ENCODE data around the gene AFF3.

AFF3 gene

GRCh38 chr2:99971326-99971900, 171.0 kb downstream of the AFF3 start:
- TF ChIP-seq EZH2phosphoT487 (IDR thresholded peaks at IDR 0.05; ENCODE audit: borderline replicate concordance, low read length) (no peak), CTCF (IDR thresholded peaks at IDR 0.05; ENCODE audit: low read depth, low read length, poor library complexity, severe bottlenecking) (no peak)
- Histone ChIP-seq H3K36me3 (ENCODE audit: control insufficient read depth, low read length) (peaks cover 12% of the 10 kb centered on the region), H3K9me3 (ENCODE audit: control insufficient read depth, insufficient read depth, low read length) (no peaks in the 10 kb centered on the region), H4K20me1 (ENCODE audit: control insufficient read depth, insufficient read depth, low read depth, low read length) (no peaks in the 10 kb centered on the region), H3K4me1 (ENCODE audit: control insufficient read depth, low read length) (no peaks in the 10 kb centered on the region), H3K79me2 (ENCODE audit: control insufficient read depth, low read length) (no peaks in the 10 kb centered on the region), H3K4me3 (ENCODE audit: low read length) (no peak overlapping the region), H3K27me3 (ENCODE audit: control insufficient read depth, low read length) (no peaks in the 10 kb centered on the region), H3F3A (ENCODE audit: control insufficient read depth, insufficient read depth) (no peaks in the 10 kb centered on the region), H3K9me2 (replicated peaks; ENCODE audit: control insufficient read depth, low read length) (no peaks in the 10 kb centered on the region), H3K27ac (ENCODE audit: low read depth, low read length) (no peak overlapping the region), H3K4me2 (ENCODE audit: low read length) (no peak overlapping the region)

GRCh38 chr2:99970292-99970868, 172.0 kb downstream of the AFF3 start:
- no peaks in the 10 kb centered on the region for H3K4me1 ChIP-seq (ENCODE audit: control insufficient read depth, low read length)
- H3K9me3 ChIP-seq (ENCODE audit: control insufficient read depth, insufficient read depth, low read length): no peaks in the 10 kb centered on the region
- H3K36me3 ChIP-seq (ENCODE audit: control insufficient read depth, low read length): peaks cover 12% of the 10 kb centered on the region
- H3K27me3 ChIP-seq (ENCODE audit: control insufficient read depth, low read length): no peaks in the 10 kb centered on the region
- no peaks in the 10 kb centered on the region for H4K20me1 ChIP-seq (ENCODE audit: control insufficient read depth, insufficient read depth, low read depth, low read length)
- no peaks in the 10 kb centered on the region; the same call in 1 of the 2 replicates for H3F3A ChIP-seq (ENCODE audit: control insufficient read depth, insufficient read depth)
- H3K9me2 ChIP-seq (replicated peaks; ENCODE audit: control insufficient read depth, low read length): no peaks in the 10 kb centered on the region
- H3K79me2 ChIP-seq (ENCODE audit: control insufficient read depth, low read length): no peaks in the 10 kb centered on the region
- no peak overlapping the region for H3K4me3 ChIP-seq (ENCODE audit: low read length)
- no peak for TF ChIP-seq CTCF (IDR thresholded peaks at IDR 0.05; ENCODE audit: low read depth, low read length, poor library complexity, severe bottlenecking)
- TF ChIP-seq EZH2phosphoT487 (IDR thresholded peaks at IDR 0.05; ENCODE audit: borderline replicate concordance, low read length): no peak
- H3K27ac ChIP-seq (ENCODE audit: low read depth, low read length): no peak overlapping the region
- H3K4me2 ChIP-seq (ENCODE audit: low read length): no peak overlapping the region

- H3K27ac ChIP-seq (ENCODE audit: low read depth, low read length): no peak overlapping the region
- no peaks in the 10 kb centered on the region for H3K79me2 ChIP-seq (ENCODE audit: control insufficient read depth, low read length)
- H4K20me1 ChIP-seq (ENCODE audit: control insufficient read depth, insufficient read depth, low read depth, low read length): no peaks in the 10 kb centered on the region
- peaks cover 19% of the 10 kb centered on the region for H3K36me3 ChIP-seq (ENCODE audit: control insufficient read depth, low read length)
- H3K27me3 ChIP-seq (ENCODE audit: control insufficient read depth, low read length): no peaks in the 10 kb centered on the region
- H3K4me2 ChIP-seq (ENCODE audit: low read length): no peak overlapping the region
- no peaks in the 10 kb centered on the region for H3K9me2 ChIP-seq (replicated peaks; ENCODE audit: control insufficient read depth, low read length)
- no peak overlapping the region for H3K4me3 ChIP-seq (ENCODE audit: low read length)
- H3K4me1 ChIP-seq (ENCODE audit: control insufficient read depth, low read length): peaks cover 2% of the 10 kb centered on the region; the same call in 1 of the 2 replicates
- TF ChIP-seq CTCF (IDR thresholded peaks at IDR 0.05; ENCODE audit: low read depth, low read length, poor library complexity, severe bottlenecking) (no peak), EZH2phosphoT487 (IDR thresholded peaks at IDR 0.05; ENCODE audit: borderline replicate concordance, low read length) (no peak)
- H3F3A ChIP-seq (ENCODE audit: control insufficient read depth, insufficient read depth): no peaks in the 10 kb centered on the region; the same call in 1 of the 2 replicates
- no peaks in the 10 kb centered on the region for H3K9me3 ChIP-seq (ENCODE audit: control insufficient read depth, insufficient read depth, low read length)
Measured at GRCh38 chr2:99961196-99961913, 181.0 kb downstream of the AFF3 start.
